IPS DF 4.7 (cell line): ENCODE results near the gene UCK2.

Experiments
- DNase-seq: peaks from one replicate; pipeline ENCODE4 v3.0.0-alpha.2; 2013; ENCODE audit warnings: low spot score; ENCODE audit errors: extremely low read depth

The UCK2 gene

DNA sequence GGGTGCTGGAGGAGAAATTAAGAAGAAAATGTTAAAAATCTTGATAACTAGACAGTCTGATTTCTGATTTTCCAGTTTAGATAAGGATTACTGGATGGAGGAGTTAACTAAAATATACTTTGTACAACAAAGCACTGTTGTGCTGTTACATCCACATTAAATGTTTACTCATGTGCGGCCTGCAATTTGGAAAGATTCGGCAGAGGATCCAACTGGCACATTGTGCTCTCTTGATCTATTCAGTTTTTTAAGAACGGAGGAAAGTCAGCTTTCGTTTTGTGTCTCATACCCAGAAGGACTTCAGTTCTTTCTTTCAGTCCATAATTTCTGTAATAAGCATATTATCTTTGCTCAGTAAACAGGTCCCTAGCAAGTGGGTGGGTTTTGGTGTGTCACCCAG lies 52.5 kb downstream of the UCK2 start:
- no peak for DNase-seq

DNA sequence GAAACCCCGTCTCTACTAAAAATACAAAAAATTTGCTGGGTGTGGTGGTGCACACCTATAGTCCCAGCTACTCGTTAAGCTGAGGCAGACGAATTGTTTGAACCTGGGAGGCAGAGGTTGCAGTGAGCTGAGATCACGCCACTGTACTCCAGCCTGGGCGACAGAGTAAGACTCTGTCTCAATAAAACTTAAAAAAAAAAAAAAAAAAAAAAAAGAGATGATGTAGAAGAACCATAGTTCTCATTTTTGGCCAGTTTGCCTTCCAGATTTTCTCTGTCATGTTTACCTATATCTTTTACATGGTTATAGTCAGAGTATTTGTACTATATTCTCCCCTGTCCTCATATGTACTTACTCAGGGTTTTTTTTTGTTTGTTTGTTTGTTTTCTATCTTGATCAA lies 53.6 kb downstream of the UCK2 start:
- no peak for DNase-seq

- no peak for DNase-seq
Measured at GRCh38 chr1:165882168-165882837, 54.9 kb downstream of the UCK2 start.

DNA sequence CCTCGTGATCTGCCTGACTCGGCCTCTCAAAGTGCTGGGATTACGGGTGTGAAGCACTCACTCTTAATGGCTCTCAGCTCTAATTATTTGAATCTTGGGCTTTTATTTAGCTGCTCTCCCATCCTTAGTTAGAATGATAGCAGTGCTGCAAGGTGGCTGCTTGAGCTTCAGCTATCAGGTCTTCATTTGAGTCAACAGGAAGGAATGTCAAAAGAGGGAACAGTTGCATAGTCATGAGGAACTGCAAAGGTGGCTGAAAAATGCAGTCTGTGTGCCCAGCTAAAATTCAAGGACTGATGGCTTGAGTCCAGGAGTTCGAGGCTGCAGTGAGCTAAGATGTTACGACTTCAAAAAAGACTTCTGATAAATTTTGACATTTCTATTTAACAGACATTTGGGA lies 55.6 kb downstream of the UCK2 start:
- no peak for DNase-seq

GRCh38 chr1:165884009-165884689 lies 56.7 kb downstream of the UCK2 start:
- no peak for DNase-seq

GRCh38 chr1:165884690-165885304 lies 57.4 kb downstream of the UCK2 start:
- DNase-seq, result no peak

DNA sequence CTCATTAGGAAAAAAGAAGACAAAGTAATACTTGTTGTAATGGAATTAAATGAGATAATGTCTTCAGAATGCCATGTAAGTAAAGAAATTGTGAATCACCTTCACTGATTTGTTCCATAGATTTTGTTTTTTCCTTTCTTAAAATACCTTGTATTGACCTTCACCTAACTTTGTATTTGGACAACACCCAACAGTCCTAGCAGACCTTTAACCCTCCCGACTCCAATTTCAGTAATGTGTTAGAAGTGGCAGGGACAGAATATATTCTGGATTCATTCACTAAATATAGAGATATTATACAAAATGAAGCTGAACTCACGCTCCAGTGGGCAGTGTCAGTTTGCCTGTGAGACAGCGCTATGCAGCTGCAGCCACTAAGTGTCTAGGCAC lies 57.9 kb downstream of the UCK2 start:
- no peak for DNase-seq

GRCh38 chr1:165886193-165886592 lies 58.8 kb downstream of the UCK2 start:
- DNase-seq, result no peak

DNA sequence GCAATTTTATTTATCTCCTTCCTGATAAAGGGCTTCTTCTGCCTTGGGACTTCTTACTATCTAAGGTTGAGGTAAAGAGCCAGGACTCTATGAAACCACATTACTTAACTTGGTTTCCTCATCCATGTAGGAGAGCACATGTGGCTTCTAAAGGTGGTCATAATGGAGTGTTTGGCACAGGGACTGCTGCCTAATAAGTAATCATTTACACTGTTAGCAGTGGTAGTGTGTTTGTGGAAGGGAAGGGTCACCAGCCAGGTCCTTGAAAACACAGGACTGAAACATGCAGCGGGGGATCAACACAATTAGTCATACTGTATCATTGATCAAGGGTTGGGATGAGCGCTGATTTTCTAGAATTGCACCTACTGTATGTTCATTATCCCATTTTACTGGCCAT lies 59.6 kb downstream of the UCK2 start:
- DNase-seq, result no peak

- no peak for DNase-seq
Measured at GRCh38 chr1:165887877-165888551, 60.6 kb downstream of the UCK2 start.

GRCh38 chr1:165888552-165888920 lies 61.1 kb downstream of the UCK2 start:
- no peak for DNase-seq

DNA sequence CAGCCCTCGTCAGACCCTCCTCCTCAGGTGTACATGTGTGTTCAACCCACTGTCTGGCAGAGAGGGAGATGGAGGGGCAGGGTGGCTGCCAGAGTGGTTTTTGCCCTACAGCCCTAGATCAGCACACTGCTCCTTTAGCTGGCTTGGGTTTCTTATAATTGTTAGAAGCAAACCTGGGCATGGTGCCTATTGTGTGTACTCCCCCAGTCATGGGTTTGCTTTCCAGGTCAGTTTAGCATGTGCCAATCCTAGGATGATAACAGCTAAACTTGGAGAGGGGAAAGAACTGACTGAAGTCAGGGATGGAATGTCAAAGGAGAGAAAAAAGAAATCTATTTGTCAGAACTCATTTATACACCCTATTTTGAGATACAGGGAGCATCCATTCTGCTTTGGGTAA lies 63.3 kb downstream of the UCK2 start:
- DNase-seq, result no peak

GRCh38 chr1:165891111-165891860 lies 63.9 kb downstream of the UCK2 start:
- no peak for DNase-seq

- no peak for DNase-seq
Measured at GRCh38 chr1:165892935-165893334, 65.5 kb downstream of the UCK2 start.

- no peak for DNase-seq
Measured at GRCh38 chr1:165893507-165893906, 66.1 kb downstream of the UCK2 start.

GRCh38 chr1:165894591-165894990 lies 67.2 kb downstream of the UCK2 start:
- DNase-seq, result no peak

DNA sequence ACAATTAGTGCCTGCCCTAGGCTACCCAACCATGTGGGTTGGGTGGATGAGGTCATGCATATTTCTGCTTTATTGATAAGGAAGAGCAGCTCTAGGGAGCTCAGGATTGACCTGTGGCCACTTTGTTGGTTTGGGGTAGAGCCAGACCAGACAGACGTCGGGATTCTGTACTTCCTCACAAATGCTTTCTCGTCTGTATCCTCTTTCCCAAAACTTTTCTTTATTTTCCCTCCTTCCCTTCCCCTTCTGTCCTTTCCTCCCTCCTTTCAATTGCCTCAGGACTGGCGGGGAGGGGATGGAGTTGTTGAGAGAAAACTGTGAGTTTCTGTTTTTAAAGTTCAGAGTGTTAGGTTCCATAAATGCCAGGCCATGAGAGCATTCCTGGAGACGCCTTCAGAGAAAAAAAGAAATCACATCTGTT lies 68.0 kb downstream of the UCK2 start:
- DNase-seq, result no peak

DNA sequence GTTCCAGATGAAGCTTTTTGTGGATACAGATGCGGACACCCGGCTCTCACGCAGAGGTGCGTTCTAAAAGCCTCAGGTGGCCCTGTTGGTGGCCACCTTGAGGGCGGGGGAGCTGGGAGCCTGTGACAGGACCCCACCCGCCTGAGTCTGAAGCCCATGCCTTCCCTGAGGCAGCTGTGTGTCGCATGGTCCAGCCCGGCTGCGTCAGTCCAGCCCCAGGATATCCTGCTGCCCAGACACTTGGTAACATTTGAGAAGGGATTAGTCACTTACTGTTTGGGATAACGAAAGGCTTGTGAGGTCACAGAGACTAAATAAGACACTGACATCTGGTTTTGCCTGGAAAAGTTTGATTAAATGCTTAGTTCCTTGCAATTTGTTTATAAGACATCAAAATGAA lies 68.9 kb downstream of the UCK2 start:
- no peak for DNase-seq

GRCh38 chr1:165897326-165898303 lies 70.2 kb downstream of the UCK2 start:
- DNase-seq, result no peak

DNA sequence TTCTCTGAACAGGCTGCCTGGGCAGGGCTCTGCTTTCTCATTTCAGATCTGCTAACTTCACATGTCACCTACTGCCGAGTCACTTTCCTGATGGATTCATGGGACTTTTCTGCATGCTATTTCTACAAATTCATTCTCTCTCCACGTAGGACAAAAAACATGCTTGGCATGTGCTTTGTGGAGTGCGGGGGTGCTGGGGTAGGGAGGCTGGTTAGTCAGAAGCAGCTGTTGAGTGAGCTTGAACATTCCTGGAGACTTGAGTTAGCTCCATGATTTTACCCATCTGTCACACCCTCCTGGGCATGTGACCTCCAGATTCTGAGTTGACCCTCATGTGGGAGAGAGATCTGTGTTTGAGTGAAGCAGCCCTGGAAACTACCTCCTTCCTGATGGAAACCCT lies 71.4 kb downstream of the UCK2 start:
- DNase-seq, result no peak
